ENCODE data around the gene SLC18A3.

SLC18A3 gene

GRCh38 chr10:49651039-49651835, 41.1 kb downstream of the SLC18A3 start:
- DNase-seq (ENCODE audit: low read depth): no peak

- no peak for DNase-seq (ENCODE audit: low read depth)
Measured at GRCh38 chr10:49651917-49652316, 41.8 kb downstream of the SLC18A3 start.

- no peak for DNase-seq (ENCODE audit: low read depth)
Measured at GRCh38 chr10:49652421-49653272, 42.5 kb downstream of the SLC18A3 start.

GRCh38 chr10:49653273-49653929, 43.3 kb downstream of the SLC18A3 start:
- no peak for DNase-seq (ENCODE audit: low read depth)

- DNase-seq (ENCODE audit: low read depth): no peak
Measured at GRCh38 chr10:49654036-49654693, 44.1 kb downstream of the SLC18A3 start.

GRCh38 chr10:49655099-49655498, 45.0 kb downstream of the SLC18A3 start:
- DNase-seq (ENCODE audit: low read depth): no peak

GRCh38 chr10:49656845-49657493, 46.9 kb downstream of the SLC18A3 start:
- no peak for DNase-seq (ENCODE audit: low read depth)

- DNase-seq (ENCODE audit: low read depth): no peak
Measured at GRCh38 chr10:49657606-49658005, 47.5 kb downstream of the SLC18A3 start.

GRCh38 chr10:49661140-49661856, 51.2 kb downstream of the SLC18A3 start:
- DNase-seq (ENCODE audit: low read depth): no peak
